Vagina (tissue), 2 donors: ENCODE results near the gene TMEM234.

ENCODE experiments used
- CTCF ChIP-seq, 3 experiments: fragments of 450-650 bp in 2 of 3; fragments of 200-600 bp in 1 of 3; sonication (generic) in 1 of 3; IDR thresholded peaks; one replicate each; pipeline ENCODE4 v1.5.1; 2017 to 2019; ENCODE audit warnings: antibody characterized with exemption in 3 of 3, mild to moderate bottlenecking in 2 of 3, moderate library complexity in 2 of 3
- POLR2AphosphoS5 ChIP-seq, 2 donors: sonication (generic); formaldehyde crosslinking; IDR thresholded peaks; one replicate each; pipeline ENCODE4 v1.9.0; 2017; ENCODE audit warnings: antibody characterized with exemption in 2 of 2, mild to moderate bottlenecking in 2 of 2, low read depth in 1 of 2; ENCODE audit not compliant: insufficient read depth in 1 of 2

- TF ChIP-seq CTCF (IDR thresholded peaks at IDR 0.05) (no peak), POLR2AphosphoS5 (IDR thresholded peaks at IDR 0.05; ENCODE audit: insufficient read depth in 1 of 2, low read depth in 1 of 2) (no peak)
Measured at GRCh38 chr1:32186491-32186890, 35.7 kb downstream of the TMEM234 start.
